IMR-90 (cell line): ENCODE data around the gene ITPK1. TPM values are rescaled to one million over a fixed set of nuclear protein-coding genes. Genes with fewer than 3 reads are reported as not detected.

Source experiments
- ATAC-seq: fragments of 200-7000 bp; cut with Tn5 transposase; 2 replicates; pipeline ENCODE4 v1.9.1; 2020; ENCODE audit warnings: low read depth, mild to moderate bottlenecking, moderate library complexity
- BruUV-seq: library from RNA; stranded (reverse); fragments of 400-500 nt; replicated peaks from 2 replicates; lab custom pipeline; 2021; lab: Mats Ljungman, UMichigan
- CTCF ChIA-PET: fragments of 300-600 bp; formaldehyde crosslinking; extraction: SDS; loops from one replicate; lab custom pipeline; 2021; ENCODE audit warnings: antibody characterized with exemption; lab: Yijun Ruan, JAX
- POLR2A ChIA-PET: fragments of 300-600 bp; sonication (Branson Sonifier 250); formaldehyde crosslinking; loops from one replicate; lab custom pipeline; 2022; ENCODE audit warnings: antibody characterized with exemption; ENCODE audit not compliant: unreplicated experiment; lab: Charles Lee
- DNase-seq: peaks from one replicate; pipeline ENCODE4 v3.0.0; 2013
- H2AFZ ChIP-seq: replicated peaks from 2 replicates; pipeline ENCODE3; 2013; ENCODE audit warnings: low read length, mild to moderate bottlenecking; ENCODE audit not compliant: poor library complexity
- H2AK5ac ChIP-seq: 2 replicates; pipeline ENCODE4 v1.6.1; 2013; ENCODE audit warnings: low read depth, low read length, inconsistent platforms
- H2AK9ac ChIP-seq: replicated peaks from 2 replicates; pipeline ENCODE3; 2013; ENCODE audit warnings: mild to moderate bottlenecking, low read depth, low read length, moderate library complexity; ENCODE audit not compliant: poor library complexity
- H2BK120ac ChIP-seq: 2 replicates; pipeline ENCODE4 v1.6.1; 2013; ENCODE audit warnings: low read depth, low read length, inconsistent platforms
- H2BK15ac ChIP-seq: 3 replicates; pipeline ENCODE4 v1.6.1; 2013; ENCODE audit warnings: low read depth, low read length, inconsistent platforms
- H2BK20ac ChIP-seq: 2 replicates; pipeline ENCODE4 v1.6.1; 2013; ENCODE audit warnings: low read depth, mild to moderate bottlenecking, inconsistent platforms, low read length, moderate library complexity
- H2BK5ac ChIP-seq: 2 replicates; pipeline ENCODE4 v1.6.1; 2013; ENCODE audit warnings: mild to moderate bottlenecking, low read depth, low read length, inconsistent platforms; ENCODE audit not compliant: poor library complexity, severe bottlenecking
- H3K14ac ChIP-seq: replicated peaks from 2 replicates; pipeline ENCODE4 v1.6.1; 2013; ENCODE audit warnings: low read depth, low read length, inconsistent platforms
- H3K18ac ChIP-seq: 2 replicates; pipeline ENCODE4 v1.6.1; 2013; ENCODE audit warnings: low read depth, low read length, control low read depth
- H3K23ac ChIP-seq: 2 replicates; pipeline ENCODE4 v1.6.1; 2013; ENCODE audit warnings: low read depth, low read length, inconsistent platforms
- H3K27ac ChIP-seq: 2 replicates; pipeline ENCODE4 v1.5.1; 2013; ENCODE audit warnings: mild to moderate bottlenecking, control low read depth, low read length; ENCODE audit not compliant: insufficient read depth
- H3K27me3 ChIP-seq: 2 replicates; pipeline ENCODE4 v1.6.1; 2013; ENCODE audit warnings: low read length; ENCODE audit not compliant: control insufficient read depth, insufficient read depth
- H3K36me3 ChIP-seq: 2 replicates; pipeline ENCODE4 v1.6.1; 2013; ENCODE audit warnings: low read length, mixed read lengths; ENCODE audit not compliant: control insufficient read depth, insufficient read depth
- H3K4ac ChIP-seq: 2 replicates; pipeline ENCODE4 v1.6.1; 2013; ENCODE audit warnings: low read depth, low read length, inconsistent platforms
- H3K4me1 ChIP-seq: 2 replicates; pipeline ENCODE4 v1.6.1; 2013; ENCODE audit warnings: low read length, mixed read lengths; ENCODE audit not compliant: control insufficient read depth, insufficient read depth
- H3K4me2 ChIP-seq: 2 replicates; pipeline ENCODE4 v1.6.1; 2013; ENCODE audit warnings: low read depth, mild to moderate bottlenecking, control low read depth, low read length, moderate library complexity
- H3K4me3 ChIP-seq: 2 replicates; pipeline ENCODE4 v1.5.1; 2013; ENCODE audit warnings: low read depth, mild to moderate bottlenecking, control low read depth, low read length, moderate library complexity; ENCODE audit not compliant: insufficient read depth
- H3K56ac ChIP-seq: 2 replicates; pipeline ENCODE4 v1.6.1; 2013; ENCODE audit warnings: low read length, inconsistent platforms; ENCODE audit not compliant: insufficient read depth; ENCODE audit errors: extremely low read depth
- H3K79me1 ChIP-seq, 2 experiments: 2 replicates each; pipeline ENCODE4 v1.6.1; 2013; ENCODE audit warnings: low read length in 2 of 2, inconsistent platforms in 1 of 2, low read depth in 1 of 2
- H3K9ac ChIP-seq: 2 replicates; pipeline ENCODE4 v1.6.1; 2013; ENCODE audit warnings: low read depth, low read length, control low read depth
- H3K9me1 ChIP-seq: 2 replicates; pipeline ENCODE4 v1.6.1; 2013; ENCODE audit warnings: low read length, inconsistent platforms; ENCODE audit not compliant: insufficient read depth
- H3K9me3 ChIP-seq: 2 replicates; pipeline ENCODE4 v1.6.1; 2013; ENCODE audit warnings: low read length; ENCODE audit not compliant: control insufficient read depth, insufficient read depth
- H4K20me1 ChIP-seq: 2 replicates; pipeline ENCODE4 v1.6.1; 2013; ENCODE audit warnings: low read length, inconsistent platforms; ENCODE audit not compliant: insufficient read depth
- H4K5ac ChIP-seq: 2 replicates; pipeline ENCODE4 v1.6.1; 2013; ENCODE audit warnings: mild to moderate bottlenecking, low read depth, low read length, control low read depth
- H4K8ac ChIP-seq, 2 experiments: 2 replicates each; pipeline ENCODE4 v1.6.1; 2013; ENCODE audit warnings: low read depth in 2 of 2, low read length in 2 of 2, control low read depth in 1 of 2, inconsistent platforms in 1 of 2
- H4K91ac ChIP-seq: 2 replicates; pipeline ENCODE4 v1.6.1; 2013; ENCODE audit warnings: low read depth, low read length, inconsistent platforms; ENCODE audit not compliant: insufficient read depth
- CEBPB ChIP-seq: IDR thresholded peaks from 2 replicates; pipeline ENCODE4 v1.6.1; 2012; ENCODE audit warnings: low read depth, low read length, improper control_type of control experiment
- RAD21 ChIP-seq: IDR thresholded peaks from 2 replicates; pipeline ENCODE4 v1.6.1; 2012; ENCODE audit warnings: low read length, improper control_type of control experiment
- SMC3 ChIP-seq: fragments of 150-350 bp; IDR thresholded peaks from 2 replicates; pipeline ENCODE4 v1.6.1; 2016; ENCODE audit warnings: low read depth, mild to moderate bottlenecking, antibody characterized with exemption, low read length, moderate library complexity
- WGBS, 2 experiments: methylation state at CpG; one replicate each; pipeline versions ENCODE4 v1.1.5 to v1.1.7; 2013; ENCODE audit warnings: missing lambda C conversion rate in 2 of 2; ENCODE audit not compliant: insufficient read length in 1 of 2; ENCODE audit errors: extremely low coverage in 2 of 2; 5-methylcytosine and 5-hydroxymethylcytosine counted together
- dilution Hi-C: fragments of 300-500 bp; cut with HindIII; formaldehyde crosslinking; loops from one replicate; pipeline ENCODE4 v1.14.3; 2018; ENCODE audit warnings: low sequenced_read_pairs; ENCODE audit not compliant: unreplicated experiment
- in situ Hi-C: fragments of 300-500 bp; cut with MboI; formaldehyde crosslinking; loops from 3 replicates; pipeline ENCODE4 v1.14.3; 2019; ENCODE audit warnings: low sequenced_read_pairs, inconsistent platforms, mixed read lengths
- intact Hi-C: fragments of 100-400 bp; cut with micrococcal nuclease; formaldehyde crosslinking; loops from 2 replicates; pipeline ENCODE4 v1.10.0; 2022
- polyA plus RNA-seq, 3 experiments: library from polyadenylated mRNA; depleted of rRNA; stranded (reverse); fragments of >200 nt; gene quantifications; 2 replicates each; pipeline ENCODE4 v1.2.3, GENCODE V29; 2012; ENCODE audit warnings: low replicate concordance in 1 of 3
- total RNA-seq: library from RNA; depleted of rRNA; stranded (reverse); fragments of >200 nt; gene quantifications from 2 replicates; pipeline ENCODE4 v1.2.3, GENCODE V29; 2012

Gene ITPK1
- total and polyA plus RNA-seq, 2 of the 4 experiments (the other 2 are of a cell fraction), result 21.7 to 26.9 TPM

- dilution Hi-C loops, result no loop called here
- H3K4me2 ChIP-seq, result no peak overlapping the region
- DNase-seq, result peak; percentile 40
Observed at GRCh38 chr14:93073910-93074769, 41.6 kb downstream of the ITPK1 start.

More at GRCh38 chr14:93073910-93074769, 41.6 kb downstream of the ITPK1 start:
- Histone ChIP-seq H2BK20ac (no peak overlapping the region), H4K20me1 (no peaks in the 10 kb centered on the region; the same call in 1 of the 2 replicates), H3K56ac (no peak overlapping the region), H3K4me1 (peaks cover 13% of the 10 kb centered on the region), H2BK15ac (no peak overlapping the region; the same call in 2 of the 3 replicates), H3K27me3 (no peaks in the 10 kb centered on the region), H3K9me3 (no peaks in the 10 kb centered on the region), H2AK9ac (no peak overlapping the region), H2AFZ (peak overlapping the region; percentile 69), H3K4me3 (no peak overlapping the region), H3K36me3 (no peaks in the 10 kb centered on the region), H3K27ac (0 out of 2 replicates have a peak overlapping the region, but pooled peaks have one; percentile 19), H4K91ac (no peak overlapping the region), H2AK5ac (no peak overlapping the region), H3K79me1 (0 out of 4 replicates have a peak, but pooled peaks cover 0 to 3% of the 10 kb centered on the region in 2 experiments), H3K4ac (peak overlapping the region; percentile 6; the same call in 1 of the 2 replicates), H2BK120ac (peak overlapping the region; percentile 36; the same call in 1 of the 2 replicates), H3K18ac (no peak overlapping the region), H3K23ac (no peak overlapping the region), H4K5ac (peak overlapping the region; percentile 33; the same call in 1 of the 2 replicates), H4K8ac (peak overlapping the region; percentile 30 to 58; a peak in 2 of 4 replicates), H3K9ac (no peak overlapping the region), H2BK5ac (no peak overlapping the region), H3K9me1 (peaks cover 8% of the 10 kb centered on the region), H3K14ac (no peak overlapping the region)
- intact Hi-C loops (no loop called here), in situ Hi-C loops (no loop called here)
- ChIA-PET POLR2A (no interaction called here), CTCF (no interaction called here)
- BruUV-seq, result no TSS peak
- no peak for TF ChIP-seq SMC3
- peak; percentile 98 for TF ChIP-seq CEBPB
- no peak for TF ChIP-seq RAD21
- ATAC-seq, result peak; percentile 38; the same call in 1 of the 2 replicates
- 86% methylated on average over 1 of the region's 19 CpGs; no CpG with 5 or more reads in 1 of the 2 experiments for WGBS, 2 experiments
